VCaP (cell line): ENCODE data around the gene CARD9.

Experiments
- H3K27ac ChIP-seq: fragments of 450-650 bp; 2 replicates; pipeline ENCODE4 v1.5.1; 2017
- TF ChIP-seq, protein P1 (sequence below): fragments of 450-650 bp; conservative IDR thresholded peaks from 2 replicates; pipeline ENCODE4 v1.5.1; 2017; ENCODE audit warnings: mild to moderate bottlenecking, moderate library complexity

The CARD9 gene

GRCh38 chr9:136338511-136338910, 35.0 kb downstream of the CARD9 start:
- TF ChIP-seq, protein P1, sequence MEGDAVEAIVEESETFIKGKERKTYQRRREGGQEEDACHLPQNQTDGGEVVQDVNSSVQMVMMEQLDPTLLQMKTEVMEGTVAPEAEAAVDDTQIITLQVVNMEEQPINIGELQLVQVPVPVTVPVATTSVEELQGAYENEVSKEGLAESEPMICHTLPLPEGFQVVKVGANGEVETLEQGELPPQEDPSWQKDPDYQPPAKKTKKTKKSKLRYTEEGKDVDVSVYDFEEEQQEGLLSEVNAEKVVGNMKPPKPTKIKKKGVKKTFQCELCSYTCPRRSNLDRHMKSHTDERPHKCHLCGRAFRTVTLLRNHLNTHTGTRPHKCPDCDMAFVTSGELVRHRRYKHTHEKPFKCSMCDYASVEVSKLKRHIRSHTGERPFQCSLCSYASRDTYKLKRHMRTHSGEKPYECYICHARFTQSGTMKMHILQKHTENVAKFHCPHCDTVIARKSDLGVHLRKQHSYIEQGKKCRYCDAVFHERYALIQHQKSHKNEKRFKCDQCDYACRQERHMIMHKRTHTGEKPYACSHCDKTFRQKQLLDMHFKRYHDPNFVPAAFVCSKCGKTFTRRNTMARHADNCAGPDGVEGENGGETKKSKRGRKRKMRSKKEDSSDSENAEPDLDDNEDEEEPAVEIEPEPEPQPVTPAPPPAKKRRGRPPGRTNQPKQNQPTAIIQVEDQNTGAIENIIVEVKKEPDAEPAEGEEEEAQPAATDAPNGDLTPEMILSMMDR: no peak
- peak overlapping the region; percentile 34; the same call in 1 of the 2 replicates for H3K27ac ChIP-seq

DNA sequence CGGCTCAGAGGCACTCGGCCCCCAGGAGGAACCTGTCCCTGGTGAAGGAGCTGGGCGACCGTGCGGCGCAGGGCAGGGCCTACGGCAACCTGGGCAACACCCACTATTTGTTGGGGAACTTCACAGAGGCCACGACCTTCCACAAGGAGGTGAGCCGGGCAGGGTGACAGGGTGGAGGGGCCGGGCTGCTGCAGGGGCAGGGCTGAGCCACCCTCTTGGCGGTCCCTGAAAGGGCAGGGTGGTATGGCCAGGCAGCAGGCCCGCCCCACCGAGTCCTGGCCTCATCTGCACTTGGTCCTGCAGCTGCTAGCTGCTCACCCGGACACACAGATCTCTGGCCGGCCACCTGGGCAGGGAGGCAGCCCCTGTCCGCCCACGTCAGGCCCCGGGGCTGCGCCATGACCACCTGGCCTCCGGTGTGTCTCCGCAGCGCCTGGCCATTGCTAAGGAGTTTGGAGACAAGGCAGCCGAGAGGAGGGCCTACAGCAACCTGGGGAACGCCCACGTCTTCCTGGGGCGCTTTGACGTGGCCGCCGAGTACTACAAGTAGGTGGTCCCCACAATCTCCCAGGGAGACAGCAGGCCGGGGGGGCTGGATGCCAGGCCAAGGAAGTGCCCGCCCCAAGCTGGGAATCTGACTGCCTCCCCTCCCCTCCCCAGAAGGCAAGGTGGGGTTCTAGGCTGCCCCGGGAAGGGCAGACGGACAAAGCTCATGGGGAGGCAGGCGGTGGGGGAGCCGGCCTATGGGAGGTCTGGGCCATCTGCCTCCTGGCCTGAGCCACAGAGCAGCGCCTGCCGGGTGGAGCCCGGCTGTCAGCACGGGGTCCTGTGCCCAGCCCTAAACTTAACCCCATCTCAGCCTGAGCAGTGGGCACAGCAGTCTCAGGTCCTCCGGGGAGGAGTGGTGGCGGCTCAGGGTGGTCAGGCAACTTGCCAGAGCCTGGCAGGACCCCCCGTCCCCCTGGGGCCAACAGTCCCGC, 35.8 kb downstream of the CARD9 start:
- TF ChIP-seq, protein P1: no peak
- no peak overlapping the region for H3K27ac ChIP-seq

- TF ChIP-seq, protein P1: no peak
- H3K27ac ChIP-seq: no peak overlapping the region
These were observed 36.6 kb downstream of the CARD9 start for GRCh38 chr9:136336881-136337280.

DNA sequence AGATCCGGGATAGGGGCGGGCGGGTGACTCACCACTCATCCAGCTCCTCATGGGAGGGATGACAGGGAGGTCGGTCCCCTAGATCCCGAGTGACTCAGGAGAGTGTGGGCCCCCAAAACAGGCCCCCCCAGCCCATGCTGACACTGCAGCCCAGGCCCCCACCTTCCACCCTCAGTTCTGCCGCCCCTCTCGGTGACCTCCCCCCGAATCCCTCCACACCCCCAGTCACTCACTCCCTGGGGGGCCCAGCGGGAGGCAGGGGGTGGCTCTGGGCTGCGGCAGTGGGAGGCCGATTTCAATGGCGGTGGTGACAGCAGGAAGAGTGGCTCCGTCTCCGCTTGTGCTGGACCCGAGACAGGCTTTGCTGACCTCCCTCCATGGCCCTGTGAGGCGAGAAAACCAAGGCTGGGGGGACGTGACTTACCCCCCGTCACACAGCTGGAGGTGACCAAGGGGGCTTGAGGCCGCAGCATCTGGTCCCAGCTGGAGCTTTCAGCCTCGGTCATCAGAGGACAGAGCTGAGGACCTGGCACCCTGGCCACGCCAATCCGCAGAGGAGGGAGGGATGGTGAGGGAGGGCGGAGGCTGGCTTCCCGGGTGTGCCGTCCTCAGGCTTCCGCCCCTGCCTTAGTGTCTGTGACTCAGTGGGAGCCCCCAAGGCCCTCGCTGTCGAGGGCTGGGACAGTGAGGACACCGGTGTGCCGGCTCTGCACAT, 37.2 kb downstream of the CARD9 start:
- TF ChIP-seq, protein P1: no peak
- no peak overlapping the region for H3K27ac ChIP-seq

GRCh38 chr9:136335296-136336155, 37.9 kb downstream of the CARD9 start:
- TF ChIP-seq, protein P1: no peak

GRCh38 chr9:136334541-136334940, 38.9 kb downstream of the CARD9 start:
- TF ChIP-seq, protein P1: no peak
- no peak overlapping the region for H3K27ac ChIP-seq

More at GRCh38 chr9:136335296-136336155, 37.9 kb downstream of the CARD9 start:
- H3K27ac ChIP-seq: no peak overlapping the region
